Choroid plexus epithelial cell (primary cell): Measurements from ENCODE around the gene POU2AF3.
"Not testable (repeated sequence)": the region's sequence is repeated elsewhere in the genome, so short reads cannot be mapped to it uniquely, and the experiment has no call there.

Experiments
- DNase-seq: peaks from one replicate; pipeline ENCODE4 v3.0.0-alpha.2; 2010; ENCODE audit warnings: low read depth
- H3K4me3 ChIP-seq: 2 replicates; pipeline ENCODE4 v1.5.1; 2011; ENCODE audit warnings: low read depth, mild to moderate bottlenecking, control low read depth, low read length, moderate library complexity
- TF ChIP-seq, protein P1 (sequence below): conservative IDR thresholded peaks from 2 replicates; pipeline ENCODE4 v1.5.1; 2011; ENCODE audit warnings: low read depth, mild to moderate bottlenecking, control low read depth, inconsistent platforms, low read length, moderate library complexity

The POU2AF3 gene

DNA sequence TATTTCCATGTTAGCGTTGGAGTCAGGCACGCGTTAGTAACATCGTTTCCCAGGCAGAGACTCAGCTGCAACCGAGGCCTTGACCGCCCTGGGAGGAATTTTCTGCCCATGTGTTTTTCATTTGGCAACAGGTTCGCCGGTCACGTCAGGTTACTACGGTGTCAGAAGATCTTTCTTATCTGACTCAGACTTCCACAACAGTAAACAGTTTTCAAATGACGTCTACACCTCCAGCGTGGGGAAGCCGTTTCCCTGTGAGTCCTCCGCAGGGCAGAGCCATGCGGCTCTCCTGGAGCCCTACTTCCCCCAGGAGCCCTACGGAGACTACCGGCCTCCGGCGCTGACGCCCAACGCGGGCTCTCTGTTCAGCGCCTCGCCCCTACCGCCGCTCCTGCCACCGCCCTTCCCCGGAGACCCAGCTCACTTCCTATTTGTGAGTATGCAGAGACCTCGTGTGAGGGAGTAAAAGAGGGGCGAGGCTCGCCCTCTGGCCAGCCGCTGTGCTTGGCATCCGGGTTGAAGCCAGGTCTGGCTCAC, 14.3 kb upstream of the POU2AF3 start:
- DNase-seq = peak; percentile 56
- H3K4me3 ChIP-seq = no peak overlapping the region
- TF ChIP-seq, protein P1, sequence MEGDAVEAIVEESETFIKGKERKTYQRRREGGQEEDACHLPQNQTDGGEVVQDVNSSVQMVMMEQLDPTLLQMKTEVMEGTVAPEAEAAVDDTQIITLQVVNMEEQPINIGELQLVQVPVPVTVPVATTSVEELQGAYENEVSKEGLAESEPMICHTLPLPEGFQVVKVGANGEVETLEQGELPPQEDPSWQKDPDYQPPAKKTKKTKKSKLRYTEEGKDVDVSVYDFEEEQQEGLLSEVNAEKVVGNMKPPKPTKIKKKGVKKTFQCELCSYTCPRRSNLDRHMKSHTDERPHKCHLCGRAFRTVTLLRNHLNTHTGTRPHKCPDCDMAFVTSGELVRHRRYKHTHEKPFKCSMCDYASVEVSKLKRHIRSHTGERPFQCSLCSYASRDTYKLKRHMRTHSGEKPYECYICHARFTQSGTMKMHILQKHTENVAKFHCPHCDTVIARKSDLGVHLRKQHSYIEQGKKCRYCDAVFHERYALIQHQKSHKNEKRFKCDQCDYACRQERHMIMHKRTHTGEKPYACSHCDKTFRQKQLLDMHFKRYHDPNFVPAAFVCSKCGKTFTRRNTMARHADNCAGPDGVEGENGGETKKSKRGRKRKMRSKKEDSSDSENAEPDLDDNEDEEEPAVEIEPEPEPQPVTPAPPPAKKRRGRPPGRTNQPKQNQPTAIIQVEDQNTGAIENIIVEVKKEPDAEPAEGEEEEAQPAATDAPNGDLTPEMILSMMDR = no peak

DNA sequence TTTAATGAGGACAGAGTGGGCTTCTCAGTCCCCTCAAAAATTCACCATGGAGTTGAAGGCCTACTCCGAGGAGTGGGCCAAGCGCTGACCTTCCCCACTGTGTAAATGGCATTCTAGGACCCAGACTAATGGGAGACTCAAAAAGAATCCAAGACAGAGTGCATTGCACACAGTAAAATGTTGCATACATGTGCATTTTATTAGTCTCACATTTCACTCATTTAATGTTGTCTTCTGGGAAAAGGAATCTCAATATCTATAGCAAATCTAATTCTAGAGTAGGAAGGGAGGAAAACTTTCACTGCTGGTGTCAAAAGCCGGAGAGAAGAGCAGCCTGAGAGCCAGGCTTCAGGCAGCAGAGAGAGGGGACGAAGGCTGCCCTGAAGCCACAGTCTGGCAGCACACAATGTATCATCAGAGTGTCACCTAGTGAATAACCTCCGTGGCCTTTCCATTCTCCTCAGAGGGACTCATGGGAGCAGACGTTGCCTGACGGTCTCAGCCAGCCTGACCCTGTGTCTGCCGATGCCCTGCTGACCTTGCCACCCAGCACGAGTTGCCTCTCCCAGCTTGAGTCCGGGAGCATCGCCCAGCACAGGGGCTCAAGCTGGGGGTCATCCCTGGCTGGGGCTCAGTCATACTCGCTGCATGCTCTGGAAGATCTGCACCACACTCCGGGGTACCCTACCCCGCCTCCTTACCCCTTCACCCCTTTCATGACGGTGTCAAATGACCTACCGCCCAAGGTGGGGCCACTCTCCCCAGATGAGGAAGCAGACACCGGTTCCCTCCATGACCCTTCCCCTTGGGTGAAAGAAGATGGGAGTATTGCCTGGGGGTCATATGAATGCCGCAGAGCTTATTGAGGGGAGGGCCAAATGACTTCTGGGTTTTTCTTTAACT, 12.9 kb upstream of the POU2AF3 start:
- H3K4me3 ChIP-seq = no peak overlapping the region
- TF ChIP-seq, protein P1 = no peak
- DNase-seq = no peak

DNA sequence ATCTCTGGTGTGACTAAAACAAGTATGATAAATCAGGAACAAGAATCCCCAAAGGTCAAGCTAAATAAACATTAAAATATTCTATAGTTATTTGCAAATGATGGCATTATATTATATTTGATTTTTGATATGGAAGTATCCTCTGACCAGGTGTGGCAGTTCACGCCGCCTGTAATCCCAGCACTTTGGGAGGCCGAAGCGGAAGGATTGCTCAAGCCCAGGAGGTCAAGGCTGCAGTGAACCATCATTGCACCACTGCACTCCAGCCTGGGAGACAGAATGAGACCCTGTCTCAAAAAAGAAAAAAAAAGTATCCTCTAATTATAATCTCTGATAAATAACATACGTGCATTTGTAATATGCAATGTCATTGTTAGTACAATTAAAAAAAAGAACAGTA, 6.6 kb upstream of the POU2AF3 start:
- DNase-seq = no peak
- H3K4me3 ChIP-seq = no peak overlapping the region
- TF ChIP-seq, protein P1 = no peak

DNA sequence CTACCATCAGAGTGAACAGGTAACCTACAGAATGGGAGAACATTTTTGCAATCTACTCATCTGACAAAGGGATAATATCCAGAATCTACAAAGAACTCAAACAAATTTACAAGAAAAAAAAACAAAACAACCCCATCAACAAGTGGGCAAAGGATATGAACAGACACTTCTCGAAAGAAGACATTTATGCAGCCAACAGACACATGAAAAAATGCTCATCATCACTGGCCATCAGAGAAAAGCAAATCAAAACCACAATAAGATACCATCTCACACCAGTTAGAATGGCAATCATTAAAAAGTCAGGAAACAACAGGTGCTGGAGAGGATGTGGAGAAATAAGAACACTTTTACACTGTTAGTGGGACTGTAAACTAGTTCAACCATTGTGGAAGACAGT, 5.9 kb upstream of the POU2AF3 start:
- H3K4me3 ChIP-seq, DNase-seq: not testable (repeated sequence)

DNA sequence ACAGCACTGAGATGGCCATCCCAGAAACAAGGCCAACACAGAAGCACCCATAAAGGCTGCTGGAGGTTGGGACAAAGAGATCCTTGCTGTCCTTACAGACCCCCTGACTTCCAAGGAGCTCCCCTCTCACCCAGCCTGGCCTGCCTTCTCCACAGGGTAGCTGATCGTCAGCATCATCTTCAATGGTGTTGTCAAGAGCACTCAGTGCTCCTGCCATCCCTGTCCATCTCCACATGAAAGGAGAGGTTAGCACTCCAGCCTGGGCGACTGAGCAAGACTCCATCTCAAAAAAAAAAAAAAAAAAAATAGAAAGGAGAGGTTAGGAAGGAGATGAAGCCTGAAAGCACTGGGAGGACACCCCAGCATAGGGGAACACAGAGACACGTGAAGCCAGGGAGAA, 2.1 kb upstream of the POU2AF3 start:
- no peak for DNase-seq
- TF ChIP-seq, protein P1 = no peak
- H3K4me3 ChIP-seq = no peak overlapping the region

DNA sequence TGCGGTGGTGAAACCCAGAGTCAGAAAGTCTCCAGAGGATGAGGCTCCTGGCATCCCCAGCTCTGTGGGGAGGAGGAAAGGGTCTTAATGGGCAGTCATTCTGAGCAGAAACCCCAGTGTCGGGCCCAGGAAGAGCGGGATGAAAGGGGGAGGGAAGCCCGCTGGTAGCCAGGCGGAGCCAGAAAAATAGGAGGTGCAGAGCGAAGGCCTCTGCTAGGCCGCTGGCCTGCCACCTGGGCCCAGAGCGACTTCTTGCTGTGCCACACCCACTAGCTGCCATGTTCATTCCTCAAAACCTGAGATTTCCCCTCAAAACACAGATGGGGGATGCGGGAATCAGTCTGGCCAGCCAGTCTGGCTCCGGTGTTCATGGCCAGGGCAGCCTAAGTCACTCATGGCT, 650 bp upstream of the POU2AF3 start:
- H3K4me3 ChIP-seq = no peak overlapping the region
- TF ChIP-seq, protein P1 = no peak
- DNase-seq = no peak

DNA sequence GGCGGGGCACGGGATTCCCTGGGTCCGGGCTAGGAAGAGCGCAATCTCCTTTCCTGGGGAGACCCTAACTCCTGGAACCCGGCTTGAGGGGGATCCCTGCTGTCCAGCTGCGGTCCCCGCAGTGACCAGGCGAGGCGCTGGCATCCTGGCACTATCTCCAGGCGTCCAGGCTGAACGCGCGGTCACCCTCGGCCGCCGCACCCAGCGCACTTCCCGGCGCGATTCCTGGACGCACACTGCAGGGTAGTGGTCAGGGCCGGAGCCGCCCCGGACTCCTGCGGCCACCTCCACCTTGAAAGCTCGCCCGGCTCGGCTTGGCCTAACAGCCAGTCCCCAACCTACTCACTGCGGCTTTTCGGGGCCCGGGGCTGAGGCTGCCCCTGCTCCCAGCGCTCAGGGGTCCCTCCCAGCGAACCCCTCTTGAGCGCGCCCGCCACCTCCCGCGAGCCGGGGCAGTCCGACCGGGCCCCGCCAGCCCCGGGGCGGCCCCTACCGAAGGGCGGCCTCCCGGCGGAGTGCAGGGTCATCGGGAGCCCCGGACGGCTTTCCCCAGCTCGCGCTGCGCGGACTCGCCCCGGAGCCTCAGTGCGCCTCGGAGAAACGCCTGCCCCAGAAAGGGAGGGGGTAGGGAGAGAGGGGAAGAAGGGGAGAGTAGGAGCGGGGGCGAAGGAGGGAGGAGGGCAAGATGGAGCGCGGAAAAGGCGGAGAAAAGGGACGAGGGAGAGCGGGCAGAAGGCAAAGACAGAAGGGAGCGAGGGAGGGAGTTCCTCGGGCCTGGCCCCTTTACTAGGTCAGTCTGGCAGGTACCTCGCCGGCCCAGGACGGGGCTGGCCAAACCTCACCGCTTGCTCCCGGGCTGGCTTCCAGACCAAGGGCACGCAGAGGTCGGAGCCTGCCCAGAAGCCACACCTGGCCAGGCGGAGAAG, 1.0 kb downstream of the POU2AF3 start:
- peak; percentile 22 for DNase-seq
- H3K4me3 ChIP-seq = peak overlapping the region; percentile 58
- TF ChIP-seq, protein P1 = peak; percentile 49
